Mesenteric fat pad (tissue), 1 donor: ENCODE measurements around the gene MAP3K8. TPM values are rescaled to one million over a fixed set of nuclear protein-coding genes. Genes with fewer than 3 reads are reported as not detected.

Experiments used
- DNase-seq: peaks from one replicate; pipeline ENCODE4 v3.0.0-alpha.2; 2020; ENCODE audit warnings: low spot score
- long read RNA-seq: library from polyadenylated mRNA; unstranded; transcript quantifications from one replicate; pipeline ENCODE4 v2.0.0, GENCODE V29; 2020
- total RNA-seq: library from RNA; stranded (reverse); fragmentation: NEBNext Ultra II Directional; extraction: Animal tissue kit (Norgen Biotek cat#: 25700); gene quantifications from one replicate; pipeline ENCODE4 v1.2.1, GENCODE V29; 2021
- donor health status: DM: yes; HTN: yes; CAD: no.

MAP3K8 gene
- total RNA-seq = 99.7 TPM
- long read RNA-seq, transcript MAP3K8-207 (8 exons, 2,782 nt) = major isoform, 8 of 156 reads
- long read RNA-seq, partial matches to known transcripts = 44 of 156 reads
- long read RNA-seq, other reads (novel, unspliced or antisense) = 93 of 156 reads

- DNase-seq = peak; percentile 96
Observed at GRCh38 chr10:30433730-30434272, at the start of gene MAP3K8. Gene MAP3K8 (plus strand): TSS chr10:30434184. CDS start chr10:30438939, 4,755 bp downstream.

GRCh38 chr10:30384701-30385201 is 49.2 kb upstream of the MAP3K8 start:
- no peak for DNase-seq

GRCh38 chr10:30386801-30387588 is 47.0 kb upstream of the MAP3K8 start:
- DNase-seq = no peak

GRCh38 chr10:30387646-30388243 is 46.2 kb upstream of the MAP3K8 start:
- no peak for DNase-seq

DNA sequence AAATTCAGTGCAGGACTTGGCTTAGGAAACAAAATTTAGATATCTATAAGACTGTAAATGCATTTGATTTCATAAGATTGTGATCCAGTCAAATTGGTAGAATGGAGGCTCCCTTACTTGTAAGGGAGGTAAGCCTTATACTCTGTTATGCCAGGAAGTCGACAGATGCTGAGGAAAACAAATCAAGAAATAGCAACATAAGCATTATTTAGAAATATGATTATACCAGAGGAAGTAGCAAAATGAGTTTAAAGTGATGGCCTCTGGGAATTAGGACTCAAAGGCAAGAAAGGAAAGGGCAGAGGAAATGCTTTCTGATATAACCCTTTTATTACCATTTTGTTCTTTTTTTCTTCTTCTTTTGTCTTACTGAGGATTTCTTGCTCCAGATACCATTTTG is 44.4 kb upstream of the MAP3K8 start:
- no peak for DNase-seq

- DNase-seq = no peak
Observed at GRCh38 chr10:30390207-30390606, 43.8 kb upstream of the MAP3K8 start.

DNA sequence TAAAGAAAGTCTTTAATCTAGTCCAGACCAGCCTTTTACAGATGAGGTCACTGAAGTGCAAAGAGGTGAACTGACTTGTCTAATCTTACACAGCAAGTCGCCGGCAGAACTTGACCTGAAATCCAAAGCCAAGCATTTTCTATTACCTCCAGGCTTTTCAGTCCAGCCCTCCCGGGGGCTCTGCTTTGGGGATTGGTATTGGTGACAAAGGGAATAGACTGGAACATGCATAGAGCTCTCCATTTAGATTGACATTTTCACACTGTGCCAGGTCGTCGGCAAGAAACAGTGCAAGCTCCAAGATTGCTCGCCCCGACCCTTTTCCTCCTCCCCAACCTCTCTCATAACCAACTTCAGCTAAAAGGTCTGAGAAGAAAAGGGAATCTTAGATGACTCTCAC is 42.7 kb upstream of the MAP3K8 start:
- no peak for DNase-seq

GRCh38 chr10:30392564-30392990 is 41.4 kb upstream of the MAP3K8 start:
- peak; percentile 93 for DNase-seq

GRCh38 chr10:30396293-30396692 is 37.7 kb upstream of the MAP3K8 start:
- no peak for DNase-seq

DNA sequence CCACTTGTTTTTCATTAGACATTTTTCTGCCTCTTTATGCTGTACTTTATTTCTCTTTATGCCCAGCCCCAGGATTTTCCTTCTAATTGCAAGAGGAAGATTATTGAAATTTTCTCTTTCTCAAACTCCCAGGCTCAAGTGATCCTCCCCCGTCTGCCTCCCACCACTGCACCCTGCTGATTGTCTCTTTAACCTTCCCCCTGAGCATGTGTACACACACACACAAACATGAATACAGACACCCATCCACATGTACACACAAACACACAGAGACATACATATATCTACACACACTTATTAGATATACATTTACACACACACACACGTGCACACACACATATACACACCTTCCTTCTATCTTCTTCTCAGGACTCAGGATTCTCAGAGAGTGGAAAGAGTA is 37.3 kb upstream of the MAP3K8 start:
- DNase-seq = no peak

DNA sequence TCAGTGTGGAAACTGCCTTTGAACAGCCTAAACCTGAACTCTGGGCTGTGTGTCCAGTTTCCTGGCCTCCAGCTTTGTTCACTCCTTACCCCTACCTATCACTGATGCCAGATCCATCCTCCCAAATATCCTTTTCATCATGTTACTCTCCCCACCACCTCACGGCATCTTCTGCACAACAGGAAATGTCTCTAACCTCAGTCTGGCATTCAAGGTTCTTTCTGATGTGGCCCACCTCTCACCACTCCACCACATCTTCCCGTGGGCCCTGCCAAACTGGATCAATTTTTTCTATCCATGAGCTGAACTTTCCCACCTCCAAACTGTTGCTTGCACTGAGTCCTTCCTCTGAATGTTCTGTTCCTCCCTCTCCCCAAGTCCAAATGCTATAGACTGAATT is 35.8 kb upstream of the MAP3K8 start:
- DNase-seq = no peak

GRCh38 chr10:30398788-30399187 is 35.2 kb upstream of the MAP3K8 start:
- DNase-seq = no peak

- DNase-seq = no peak
Observed at GRCh38 chr10:30403494-30403893, 30.5 kb upstream of the MAP3K8 start.

DNA sequence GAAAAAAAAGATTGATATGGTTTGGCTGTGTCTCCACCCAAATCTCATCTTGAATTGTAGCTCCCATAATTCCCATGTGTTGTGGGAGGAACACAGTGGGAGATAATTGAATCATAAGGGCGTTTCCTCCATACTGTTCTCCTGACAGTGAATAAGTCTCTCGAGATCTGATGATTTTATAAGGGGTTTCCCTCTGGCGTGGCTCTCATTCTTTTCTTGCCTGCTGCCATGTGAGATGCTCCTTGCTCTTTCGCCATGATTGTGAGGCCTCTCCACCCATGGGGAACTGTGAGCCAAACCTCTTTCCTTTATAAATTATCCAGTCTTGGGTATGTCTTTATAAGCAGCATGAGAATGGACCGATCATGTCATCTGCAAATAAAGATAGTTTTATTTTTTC is 29.4 kb upstream of the MAP3K8 start:
- no peak for DNase-seq

DNA sequence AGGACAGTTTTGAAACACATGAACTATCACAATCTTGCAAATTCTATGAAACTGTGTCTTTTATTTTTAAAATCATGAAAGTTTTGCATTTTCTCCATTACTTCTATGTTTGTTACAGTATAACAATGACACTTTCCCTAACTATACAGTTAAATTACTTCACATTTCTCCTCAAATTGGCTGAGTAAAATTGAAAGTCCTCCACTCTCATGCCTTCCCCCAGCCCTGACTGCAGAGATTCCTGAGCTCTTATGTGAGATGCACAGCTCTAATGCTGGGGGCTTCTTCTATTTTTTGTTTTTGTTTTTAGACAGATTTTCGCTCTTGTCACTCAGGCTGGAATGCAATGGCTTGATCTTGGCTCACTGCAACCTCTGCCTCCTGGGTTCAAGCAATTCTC is 22.7 kb upstream of the MAP3K8 start:
- no peak for DNase-seq

DNA sequence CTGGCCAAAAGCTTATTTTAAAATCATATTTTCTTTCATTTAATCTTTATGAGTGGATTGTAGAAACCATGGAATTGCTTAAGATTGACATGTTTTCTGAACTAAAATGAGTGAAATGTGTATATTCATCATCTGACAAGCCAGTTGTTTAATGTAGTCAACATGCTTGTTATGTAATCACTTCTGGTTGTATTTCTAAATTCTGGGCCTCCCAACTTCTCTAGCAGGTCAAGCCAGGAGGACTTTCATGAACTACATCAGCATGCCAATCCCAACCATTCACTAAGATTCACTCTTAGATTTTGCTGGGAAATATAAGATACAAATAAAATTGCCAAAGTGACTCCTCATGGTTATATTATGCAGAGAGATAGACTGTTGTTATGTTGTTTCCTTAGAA is 21.1 kb upstream of the MAP3K8 start:
- no peak for DNase-seq

DNA sequence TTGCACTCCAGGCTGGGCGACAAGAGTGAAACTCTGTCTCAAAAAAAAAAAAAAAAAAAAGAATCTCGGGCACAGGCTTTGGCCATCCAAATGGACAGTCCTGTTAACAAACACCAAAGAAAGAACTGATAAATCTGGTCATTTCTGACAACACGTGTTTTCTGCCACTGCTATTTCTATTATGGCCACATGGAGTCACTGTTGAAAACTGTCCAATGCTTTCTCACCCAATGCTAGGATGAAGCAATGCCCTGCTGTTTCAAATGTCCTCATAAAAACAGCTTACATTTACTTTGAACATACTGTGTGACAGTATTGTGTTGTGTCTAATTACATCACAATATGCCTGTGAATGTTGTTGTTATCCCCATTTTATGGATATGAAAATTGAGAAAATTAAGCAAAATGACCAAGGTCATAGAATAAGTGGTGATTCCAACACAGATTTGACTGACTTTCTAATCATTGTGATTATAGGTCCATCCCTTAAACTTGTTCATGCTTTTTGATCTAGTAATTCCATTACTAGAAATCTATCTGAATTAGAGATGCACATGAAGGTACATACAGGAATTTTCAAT is 19.9 kb upstream of the MAP3K8 start:
- DNase-seq = no peak

DNA sequence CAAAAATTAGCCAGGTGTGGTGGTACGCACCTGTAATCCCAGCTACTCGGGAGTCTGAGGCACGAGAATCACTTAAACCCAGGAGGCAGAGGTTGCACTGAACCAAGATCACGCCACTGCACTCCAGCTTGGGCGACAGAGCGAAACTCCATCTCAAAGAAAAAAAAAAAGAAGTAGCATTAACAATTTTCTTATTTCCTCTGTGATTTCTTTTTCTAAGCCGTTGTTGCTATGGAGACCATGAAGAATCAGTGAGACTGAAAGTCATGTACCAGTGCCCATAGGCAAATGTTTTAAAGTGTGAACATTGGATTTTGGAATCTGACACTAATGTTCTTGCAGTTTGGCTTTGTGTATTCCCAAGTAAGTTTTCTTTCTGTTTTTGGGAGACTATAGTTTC is 18.4 kb upstream of the MAP3K8 start:
- DNase-seq = no peak

DNA sequence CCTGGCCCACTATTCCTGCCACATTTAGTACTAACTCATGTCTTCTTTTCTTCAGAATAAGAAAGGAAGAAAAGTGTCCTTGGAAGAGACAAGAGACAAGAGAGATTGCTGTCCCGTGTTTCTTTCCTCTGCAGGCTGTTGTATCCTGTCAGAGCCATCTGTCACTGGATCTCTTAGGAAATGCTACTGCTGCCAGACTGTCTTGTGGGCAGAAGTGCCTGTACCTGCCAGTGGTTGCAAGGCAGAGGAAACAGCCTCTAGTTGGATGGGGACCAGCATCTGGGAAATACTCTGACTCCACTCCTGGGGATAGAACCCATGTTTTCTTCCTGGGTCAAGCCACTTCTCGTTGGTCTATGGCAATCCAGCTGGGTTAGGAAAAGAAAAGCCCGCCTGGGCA is 16.7 kb upstream of the MAP3K8 start:
- no peak for DNase-seq

DNA sequence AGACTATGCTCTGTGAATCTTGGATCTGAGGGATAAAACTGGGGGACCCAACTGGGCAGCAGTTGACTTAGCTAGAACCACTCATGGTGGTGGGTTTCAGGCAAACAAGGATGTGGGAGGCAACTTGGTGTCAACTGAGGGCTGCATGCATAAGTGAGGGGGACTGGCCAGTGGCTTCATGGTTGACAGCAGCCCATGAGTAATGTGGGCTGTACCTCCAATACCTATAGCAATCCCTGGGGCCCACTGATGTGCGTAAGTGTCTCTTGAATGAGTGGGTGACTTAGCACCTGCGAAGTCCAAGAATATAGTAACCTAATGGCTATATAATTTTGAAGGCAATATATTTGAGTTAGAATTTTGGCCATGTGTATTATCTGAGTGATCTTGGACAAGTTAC is 13.7 kb upstream of the MAP3K8 start:
- DNase-seq = no peak

GRCh38 chr10:30420766-30421165 is 13.2 kb upstream of the MAP3K8 start:
- DNase-seq = no peak

- no peak for DNase-seq
Observed at GRCh38 chr10:30422151-30422695, 11.8 kb upstream of the MAP3K8 start.
